Osteoblast (primary cell): Measurements from ENCODE around the gene MEGF10. TPM values are rescaled to one million over a fixed set of nuclear protein-coding genes. Genes with fewer than 3 reads are reported as not detected.
A peak's percentile ranks its signal among the peaks of the same experiment; 100 is the strongest.

Source experiments
- DNase-seq: peaks from one replicate; pipeline ENCODE4 v3.0.0; 2011; ENCODE audit warnings: low spot score, mixed read lengths; ENCODE audit not compliant: insufficient read length; ENCODE audit errors: missing footprints
- H2AFZ ChIP-seq: 2 replicates; pipeline ENCODE4 v1.6.0; 2011; ENCODE audit warnings: mild to moderate bottlenecking, low read length
- H3K27ac ChIP-seq: 2 replicates; pipeline ENCODE4 v1.5.1; 2011; ENCODE audit warnings: mild to moderate bottlenecking, low read depth, low read length, moderate library complexity
- H3K27me3 ChIP-seq: 2 replicates; pipeline ENCODE4 v1.6.0; 2012; ENCODE audit warnings: mild to moderate bottlenecking, control low read depth, inconsistent platforms, low read length, moderate library complexity; ENCODE audit not compliant: insufficient read depth
- H3K36me3 ChIP-seq: 2 replicates; pipeline ENCODE4 v1.5.1; 2011; ENCODE audit warnings: mild to moderate bottlenecking, low read length, control low read depth, moderate library complexity; ENCODE audit not compliant: insufficient read depth
- H3K4me1 ChIP-seq: 2 replicates; pipeline ENCODE4 v1.5.1; 2011; ENCODE audit warnings: mild to moderate bottlenecking, low read length, control low read depth, moderate library complexity; ENCODE audit not compliant: insufficient read depth
- H3K4me2 ChIP-seq: 2 replicates; pipeline ENCODE4 v1.6.0; 2011; ENCODE audit warnings: mild to moderate bottlenecking, low read length; ENCODE audit not compliant: insufficient read depth
- H3K4me3 ChIP-seq: fragments of 200-600 bp; sonication (generic); 3 replicates; pipeline ENCODE4 v1.5.1; 2012; ENCODE audit warnings: mild to moderate bottlenecking, low read length, inconsistent platforms; ENCODE audit not compliant: insufficient read depth
- H3K79me2 ChIP-seq: 2 replicates; pipeline ENCODE4 v1.6.0; 2012; ENCODE audit warnings: mild to moderate bottlenecking, low read length, control low read depth, inconsistent platforms; ENCODE audit not compliant: insufficient read depth
- H3K9me3 ChIP-seq: 2 replicates; pipeline ENCODE4 v1.5.1; 2011; ENCODE audit warnings: low read depth, low read length, control low read depth
- H4K20me1 ChIP-seq: 2 replicates; pipeline ENCODE4 v1.6.0; 2012; ENCODE audit warnings: mild to moderate bottlenecking, low read length, control low read depth; ENCODE audit not compliant: insufficient read depth
- CTCF ChIP-seq: IDR thresholded peaks from 2 replicates; pipeline ENCODE4 v1.5.1; 2011; ENCODE audit warnings: mild to moderate bottlenecking, low read depth, low read length, moderate library complexity; ENCODE audit errors: extremely low read depth
- total RNA-seq: library from RNA; depleted of rRNA; stranded (reverse); fragments of >200 nt; gene quantifications from 2 replicates; pipeline ENCODE4 v1.2.3, GENCODE V29; 2012

The MEGF10 gene
- total RNA-seq, 1 donor: 1.4 TPM

GRCh38 chr5:127358740-127359139 is 68.1 kb downstream of the MEGF10 start:
- H3K27ac ChIP-seq: peak overlapping the region; percentile 89

DNA sequence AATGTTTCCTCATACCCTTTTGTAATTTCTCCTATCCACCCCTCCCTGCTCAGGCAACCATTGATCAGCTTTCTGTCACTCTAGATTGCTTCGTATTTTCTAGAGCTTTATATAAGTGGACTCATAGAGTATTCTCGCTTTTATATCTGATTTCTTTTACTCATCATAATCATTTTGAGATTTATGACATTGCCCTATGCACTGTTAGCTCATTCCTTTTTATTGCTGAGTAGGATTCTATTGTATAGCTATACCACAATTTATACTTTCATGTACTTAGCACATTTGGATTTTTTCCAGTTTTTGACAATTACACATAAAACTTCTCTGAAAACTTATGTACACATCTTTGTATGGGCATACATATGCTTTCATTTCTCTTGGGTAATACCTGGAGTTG is 68.9 kb downstream of the MEGF10 start:
- Histone ChIP-seq H3K4me3 (no peak overlapping the region), H2AFZ (no peak overlapping the region), H3K27me3 (peaks cover 11% of the 10 kb centered on the region), H3K4me2 (no peak overlapping the region), H4K20me1 (no peaks in the 10 kb centered on the region), H3K27ac (no peak overlapping the region), H3K36me3 (no peaks in the 10 kb centered on the region), H3K9me3 (no peaks in the 10 kb centered on the region), H3K4me1 (peaks cover 11% of the 10 kb centered on the region), H3K79me2 (no peaks in the 10 kb centered on the region)
- TF ChIP-seq CTCF: no peak
- no peak for DNase-seq

More at GRCh38 chr5:127358740-127359139, 68.1 kb downstream of the MEGF10 start:
- H3K36me3 ChIP-seq: no peaks in the 10 kb centered on the region
- H3K27me3 ChIP-seq: peaks cover 5% of the 10 kb centered on the region
- TF ChIP-seq CTCF: no peak
- H4K20me1 ChIP-seq: no peaks in the 10 kb centered on the region
- H3K79me2 ChIP-seq: no peaks in the 10 kb centered on the region
- H3K9me3 ChIP-seq: no peaks in the 10 kb centered on the region
- peak overlapping the region; percentile 45 for H3K4me3 ChIP-seq
- H2AFZ ChIP-seq: peak overlapping the region; percentile 10
- H3K4me2 ChIP-seq: peak overlapping the region; percentile 63
- peak; percentile 41 for DNase-seq
- H3K4me1 ChIP-seq: peaks cover 11% of the 10 kb centered on the region

DNA sequence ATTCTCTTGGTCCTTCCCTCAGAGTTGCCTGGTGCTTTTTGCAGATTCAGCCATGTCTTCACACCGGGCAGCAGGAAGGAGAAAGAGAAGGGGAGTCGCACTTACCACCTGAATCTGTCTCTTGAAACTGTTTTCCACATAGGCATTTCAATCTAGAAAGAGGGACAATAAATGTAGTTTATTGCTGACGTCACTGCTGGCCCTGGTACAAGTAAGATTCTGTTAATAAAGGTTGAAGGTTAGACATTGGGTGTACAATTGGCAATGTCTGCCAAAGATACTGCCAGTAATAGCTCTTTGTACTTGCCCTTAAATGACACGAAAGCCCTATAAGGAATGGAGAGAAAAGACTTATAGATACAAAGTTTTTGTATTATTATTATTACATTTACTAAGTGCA is 72.8 kb downstream of the MEGF10 start:
- no peak for TF ChIP-seq CTCF
- H2AFZ ChIP-seq: no peak overlapping the region

DNA sequence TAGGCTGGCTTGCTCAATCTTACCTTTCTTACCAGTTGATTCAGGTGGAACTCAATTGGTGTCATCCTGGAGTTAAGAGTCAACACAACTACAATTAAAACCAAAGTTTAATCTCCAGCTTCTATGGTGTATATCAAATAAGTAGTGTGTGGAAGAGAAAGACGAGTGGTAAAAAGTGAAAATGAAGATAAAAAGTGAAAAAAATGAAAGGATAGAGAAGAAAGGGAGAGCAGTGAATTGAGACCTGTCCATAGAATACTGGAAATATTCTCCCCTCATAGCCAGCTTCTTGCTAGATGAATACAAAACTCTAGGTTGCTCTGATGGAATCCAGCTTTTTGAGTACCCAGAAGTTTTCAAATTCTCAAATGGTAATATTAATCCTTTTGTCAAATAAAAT is 76.4 kb downstream of the MEGF10 start:
- DNase-seq: no peak
- H3K36me3 ChIP-seq: no peaks in the 10 kb centered on the region
- H3K79me2 ChIP-seq: no peaks in the 10 kb centered on the region
- peaks cover 14% of the 10 kb centered on the region for H3K4me1 ChIP-seq
- H3K4me3 ChIP-seq: no peak overlapping the region
- H4K20me1 ChIP-seq: no peaks in the 10 kb centered on the region
- no peak overlapping the region for H3K4me2 ChIP-seq
- H3K9me3 ChIP-seq: no peaks in the 10 kb centered on the region
- H3K27me3 ChIP-seq: peaks cover 42% of the 10 kb centered on the region
- no peak for TF ChIP-seq CTCF
- H2AFZ ChIP-seq: no peak overlapping the region
- H3K27ac ChIP-seq: no peak overlapping the region

More for the DNA sequence above, 72.8 kb downstream of the MEGF10 start:
- peaks cover 35% of the 10 kb centered on the region for H3K27me3 ChIP-seq
- no peak overlapping the region for H3K4me2 ChIP-seq
- no peaks in the 10 kb centered on the region for H3K9me3 ChIP-seq
- no peak for DNase-seq
- H4K20me1 ChIP-seq: no peaks in the 10 kb centered on the region
- no peaks in the 10 kb centered on the region for H3K79me2 ChIP-seq
- no peak overlapping the region for H3K4me3 ChIP-seq
- H3K27ac ChIP-seq: no peak overlapping the region
- no peaks in the 10 kb centered on the region for H3K36me3 ChIP-seq
- H3K4me1 ChIP-seq: peaks cover 4% of the 10 kb centered on the region
